HG03135 (cell line): ENCODE results near the gene KBTBD8.

Source experiments
- ATAC-seq: cut with Tn5 transposase; IDR thresholded peaks from one replicate; pipeline ENCODE4 v1.9.1; 2021; ENCODE audit warnings: mild to moderate bottlenecking, moderate library complexity; ENCODE audit not compliant: unreplicated experiment

The KBTBD8 gene

GRCh38 chr3:67031986-67032385 lies 33.9 kb downstream of the KBTBD8 start:
- no peak for ATAC-seq

GRCh38 chr3:67033079-67033478 lies 35.0 kb downstream of the KBTBD8 start:
- no peak for ATAC-seq

DNA sequence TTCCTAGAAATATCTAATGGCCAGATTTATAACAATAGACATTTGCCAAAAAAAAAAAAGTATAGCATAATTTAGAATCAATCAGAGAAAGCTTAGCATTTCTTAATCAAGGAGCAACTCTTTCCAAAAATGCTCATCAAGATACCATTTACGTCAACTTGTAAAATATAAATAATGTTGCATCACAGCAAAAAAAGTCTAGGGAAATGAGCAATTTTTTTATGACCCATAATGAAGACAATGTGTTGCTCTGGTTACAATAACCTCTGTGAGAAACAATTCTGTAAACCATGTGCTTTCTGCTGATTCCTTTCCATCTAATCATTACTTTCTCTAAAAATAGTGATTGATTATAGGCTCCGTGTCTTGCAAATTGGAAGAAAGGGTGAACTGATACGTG lies 36.3 kb downstream of the KBTBD8 start:
- ATAC-seq, result no peak

GRCh38 chr3:67037615-67038014 lies 39.5 kb downstream of the KBTBD8 start:
- ATAC-seq, result no peak

DNA sequence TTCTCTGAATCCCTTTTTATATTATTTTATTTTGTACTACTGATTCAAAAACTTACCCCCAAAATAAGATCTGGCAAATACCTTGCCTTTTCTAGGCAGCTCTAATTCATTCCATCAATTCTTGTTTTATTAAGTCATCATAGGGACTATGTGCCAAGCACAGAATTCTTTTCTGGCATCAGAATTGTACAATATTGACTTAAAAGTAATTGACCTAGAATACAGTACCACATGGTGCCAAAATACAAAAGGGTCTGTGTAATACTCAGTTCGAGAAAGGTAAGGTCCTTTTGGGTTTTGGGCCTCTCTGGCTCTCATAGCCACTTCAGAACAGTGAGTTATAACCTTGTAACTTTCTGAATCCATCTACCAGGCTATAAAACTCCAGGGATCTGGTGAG lies 46.2 kb downstream of the KBTBD8 start:
- no peak for ATAC-seq

DNA sequence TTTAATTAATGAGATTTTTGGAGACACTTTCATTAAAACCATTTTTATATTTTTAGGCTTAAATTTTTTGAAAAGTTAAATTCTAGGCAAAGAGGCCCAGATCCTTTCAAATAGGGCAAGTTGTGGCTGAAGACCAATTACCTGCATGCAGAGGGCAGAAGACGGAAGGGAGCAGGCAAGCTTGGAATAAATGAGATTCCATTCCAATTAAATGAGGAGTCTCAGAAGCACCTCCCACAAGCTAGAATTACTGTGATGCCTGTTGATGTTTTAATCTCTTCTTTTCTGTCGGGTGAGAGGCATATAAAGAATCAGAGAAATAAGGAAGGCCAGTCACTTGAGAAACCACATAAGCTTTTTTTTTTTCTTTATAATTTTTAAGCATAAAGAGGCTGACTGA lies 46.8 kb downstream of the KBTBD8 start:
- ATAC-seq, result no peak

GRCh38 chr3:67045711-67046465 lies 47.8 kb downstream of the KBTBD8 start:
- no peak for ATAC-seq

DNA sequence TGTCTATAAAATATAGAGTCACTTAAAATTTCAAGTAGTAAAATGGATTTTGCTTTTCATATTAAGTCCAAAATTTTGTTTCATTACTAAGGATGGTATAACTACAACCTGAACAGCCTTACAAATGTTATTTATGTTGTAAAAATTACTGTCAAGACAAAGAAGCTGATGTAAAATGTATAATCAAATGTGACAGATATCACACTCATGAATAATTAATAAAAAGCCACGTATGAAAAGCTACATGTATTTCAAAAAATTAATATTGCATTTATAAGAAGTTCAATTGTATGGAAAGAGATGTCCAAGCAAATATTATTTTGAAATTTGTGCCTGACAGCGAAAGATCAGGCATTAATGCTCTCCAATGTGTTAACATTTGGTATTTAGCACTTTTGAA lies 48.9 kb downstream of the KBTBD8 start:
- no peak for ATAC-seq

DNA sequence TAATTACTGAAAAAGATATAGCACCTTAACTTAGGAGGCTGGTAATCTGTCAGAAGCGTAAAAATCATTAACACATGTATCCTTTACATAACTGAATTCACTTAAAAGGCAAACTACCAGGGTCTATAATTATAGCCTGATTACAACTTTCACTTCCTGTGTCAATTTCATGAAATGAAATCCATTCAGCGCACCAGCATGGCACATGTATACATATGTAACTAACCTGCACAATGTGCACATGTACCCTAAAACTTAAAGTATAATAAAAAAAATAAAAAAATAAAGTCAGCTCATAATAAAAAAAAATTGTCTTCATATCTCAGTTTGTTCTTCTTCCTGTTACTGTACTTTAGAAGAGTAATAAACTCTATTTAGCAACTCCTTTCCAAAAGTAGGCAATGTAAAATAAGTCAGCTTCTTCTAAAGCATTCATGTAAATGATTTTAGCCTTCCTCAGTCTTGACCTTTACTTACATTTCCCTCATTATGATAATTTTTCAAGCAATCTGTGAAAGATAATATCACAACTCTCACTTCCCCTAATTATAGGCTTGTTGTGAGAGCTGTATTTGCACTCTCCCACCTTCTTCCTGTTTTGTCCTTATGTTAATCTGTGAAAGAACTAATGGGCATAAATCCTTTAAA lies 50.1 kb downstream of the KBTBD8 start:
- peak; percentile 96 for ATAC-seq

- ATAC-seq, result peak; percentile 64
Measured at GRCh38 chr3:67048715-67049074, 50.6 kb downstream of the KBTBD8 start.

- no peak for ATAC-seq
Measured at GRCh38 chr3:67059443-67059842, 61.3 kb downstream of the KBTBD8 start.
